Cardiac septum (tissue), 1 donor: ENCODE data around the gene SERTAD1. TPM values are rescaled to one million over a fixed set of nuclear protein-coding genes. Genes with fewer than 3 reads are reported as not detected.
"Not testable (repeated sequence)": the region's sequence is repeated elsewhere in the genome, so short reads cannot be mapped to it uniquely, and the experiment has no call there.

ENCODE experiments used
- DNase-seq: peaks from one replicate; pipeline ENCODE4 v3.0.0-alpha.2; 2020; ENCODE audit warnings: low spot score
- intact Hi-C: fragments of 100-400 bp; cut with DNase I; formaldehyde crosslinking; loops from one replicate; pipeline ENCODE4 v1.14.0; 2022
- total RNA-seq: library from RNA; stranded (reverse); fragmentation: NEBNext Ultra II Directional; extraction: Animal tissue kit (Norgen Biotek cat#: 25700); gene quantifications from one replicate; pipeline ENCODE4 v1.2.1, GENCODE V29; 2021
- donor health status: DM: no; HTN: no; CAD: no.

The SERTAD1 gene
- total RNA-seq, 1 donor from 2014 or later, result 16.7 TPM

DNA sequence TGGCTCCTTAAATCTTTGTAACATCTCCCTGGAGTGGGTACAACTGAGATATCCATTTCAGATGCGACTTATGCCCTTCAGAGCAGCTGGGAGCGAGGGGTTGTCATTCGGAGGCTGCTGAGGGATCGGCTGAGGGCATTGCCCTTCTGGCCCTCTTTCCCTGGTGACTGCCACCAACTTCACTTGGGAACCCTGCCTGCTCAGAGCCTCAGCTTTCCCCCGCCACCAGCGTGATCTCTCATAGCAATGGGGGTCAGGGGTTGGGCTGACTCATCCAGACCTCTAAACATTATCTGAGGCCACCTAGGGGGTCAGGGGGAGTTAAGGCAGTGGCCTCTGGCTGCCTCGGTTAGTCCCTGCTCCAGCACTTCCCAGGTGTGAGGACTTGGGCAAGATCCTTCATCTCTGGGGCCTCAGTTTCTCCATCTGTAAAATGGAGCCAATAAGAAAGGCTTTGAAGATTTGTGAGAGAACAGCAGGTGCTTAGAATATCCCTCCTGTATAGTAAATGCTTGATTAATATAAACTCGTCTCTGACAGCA is 13.8 kb downstream of the SERTAD1 start:
- DNase-seq, result no peak
- intact Hi-C loops, result no loop called here

DNA sequence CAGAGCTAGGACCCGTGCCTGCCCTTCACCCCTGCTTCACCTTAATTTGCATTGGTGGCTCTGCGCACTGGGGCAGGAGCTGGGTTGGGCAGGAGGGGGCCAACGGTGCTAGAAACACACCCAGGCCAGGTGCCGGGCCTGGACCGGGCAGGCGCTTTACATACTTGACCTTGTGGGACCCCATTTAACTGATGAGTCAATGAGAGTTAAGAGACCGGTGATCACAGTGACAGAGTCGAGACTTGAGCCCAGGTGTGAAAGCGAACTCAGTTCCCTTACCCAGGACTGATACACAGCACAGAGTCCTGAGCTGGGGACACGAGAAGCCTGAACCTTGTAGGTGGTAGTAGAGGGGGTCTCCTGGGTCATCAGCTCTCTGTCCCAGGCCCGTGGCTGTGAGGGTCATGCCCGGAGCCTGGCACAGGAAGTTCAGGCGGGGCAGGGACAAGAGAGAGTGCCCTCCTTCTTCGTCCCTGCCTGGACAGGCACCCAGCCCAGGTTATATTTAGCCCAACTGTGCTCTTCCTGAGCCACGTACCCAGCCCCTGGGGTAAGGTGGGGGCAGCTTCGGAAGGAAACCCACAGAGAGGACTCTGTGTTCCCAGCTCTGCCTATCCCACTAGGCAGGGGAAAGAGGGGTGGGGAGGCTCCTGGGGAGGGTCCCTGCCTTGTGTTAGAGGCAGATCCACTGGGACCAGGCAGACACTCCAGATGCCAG is 14.5 kb downstream of the SERTAD1 start:
- intact Hi-C loops, result no loop called here
- DNase-seq, result peak; percentile 81

DNA sequence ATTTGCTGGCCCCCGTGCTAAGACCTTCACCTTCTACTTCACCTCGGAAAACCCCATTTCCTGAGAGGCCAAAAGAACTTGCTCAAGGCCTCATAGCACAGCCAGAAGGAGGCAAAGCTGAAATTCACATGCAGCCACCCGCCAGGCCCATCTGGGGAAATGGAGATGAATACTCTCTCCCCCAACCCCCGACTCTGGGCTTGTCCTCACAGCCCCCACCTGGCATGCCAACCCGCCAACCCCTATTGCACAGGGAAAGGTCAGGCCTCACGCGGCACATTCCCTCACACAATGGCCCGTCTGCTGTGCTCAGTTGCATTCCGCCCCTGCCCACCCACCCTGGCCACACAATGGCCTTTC is 15.8 kb downstream of the SERTAD1 start:
- DNase-seq, result no peak
- intact Hi-C loops, result no loop called here

DNA sequence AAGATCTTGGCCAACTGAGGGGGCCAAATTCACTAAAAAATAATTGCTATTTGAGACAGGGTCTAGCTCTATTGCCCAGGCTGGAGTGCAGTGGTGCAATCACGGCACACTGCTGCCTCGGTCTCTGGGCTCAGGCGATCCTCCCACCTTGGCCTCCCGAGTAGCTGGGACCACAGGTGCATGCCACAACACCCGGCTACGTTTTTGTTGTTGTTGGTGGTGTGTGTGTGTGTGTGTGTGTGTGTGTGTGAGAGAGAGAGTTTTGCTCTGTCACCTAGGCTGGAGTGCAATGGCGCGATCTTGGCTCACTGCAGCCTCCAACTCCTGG is 17.2 kb downstream of the SERTAD1 start:
- DNase-seq, intact Hi-C loops: not testable (repeated sequence)

DNA sequence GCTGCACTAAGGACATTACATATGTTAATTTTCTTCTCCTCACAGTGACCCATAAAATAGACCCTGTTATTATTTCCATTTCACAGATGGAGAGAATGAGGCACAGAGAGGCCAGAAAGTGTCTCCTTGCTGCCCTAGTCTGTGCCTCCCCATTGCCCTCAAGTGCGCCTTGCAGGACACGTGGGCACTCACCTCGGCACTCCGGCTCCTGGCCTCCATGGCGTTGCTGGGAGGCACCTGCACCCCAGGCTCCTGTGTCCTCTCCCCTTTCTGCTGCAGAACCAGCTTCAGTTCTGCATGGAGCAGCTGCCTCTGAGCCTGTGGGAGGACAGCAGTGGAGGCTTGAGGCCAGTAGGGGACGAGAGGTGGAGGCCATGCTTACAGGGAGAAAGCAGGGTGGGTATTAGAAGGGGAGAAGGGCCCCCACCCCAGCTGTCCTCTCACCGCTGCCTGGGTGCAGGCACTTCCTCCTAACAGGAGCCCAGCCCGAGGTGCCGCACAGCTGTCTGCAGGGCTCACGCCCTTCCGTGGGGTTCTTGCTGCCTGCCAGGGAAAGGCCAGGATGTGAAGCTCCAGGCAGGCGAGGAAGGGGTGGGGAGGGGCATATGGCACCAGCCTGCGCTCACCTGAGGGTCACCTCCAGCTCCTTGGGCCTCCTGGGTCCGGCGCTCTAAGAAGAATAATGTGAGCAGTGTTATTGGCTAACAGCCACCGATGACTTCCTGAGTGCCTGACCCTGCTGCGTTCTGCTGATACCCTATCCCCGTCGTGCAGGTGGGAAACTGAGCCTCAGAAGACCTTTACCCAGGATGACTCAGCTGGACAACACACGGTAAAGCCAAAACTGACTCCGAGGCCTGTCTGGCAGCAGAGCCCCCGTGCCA is 17.8 kb downstream of the SERTAD1 start:
- DNase-seq, result no peak
- intact Hi-C loops, result no loop called here

DNA sequence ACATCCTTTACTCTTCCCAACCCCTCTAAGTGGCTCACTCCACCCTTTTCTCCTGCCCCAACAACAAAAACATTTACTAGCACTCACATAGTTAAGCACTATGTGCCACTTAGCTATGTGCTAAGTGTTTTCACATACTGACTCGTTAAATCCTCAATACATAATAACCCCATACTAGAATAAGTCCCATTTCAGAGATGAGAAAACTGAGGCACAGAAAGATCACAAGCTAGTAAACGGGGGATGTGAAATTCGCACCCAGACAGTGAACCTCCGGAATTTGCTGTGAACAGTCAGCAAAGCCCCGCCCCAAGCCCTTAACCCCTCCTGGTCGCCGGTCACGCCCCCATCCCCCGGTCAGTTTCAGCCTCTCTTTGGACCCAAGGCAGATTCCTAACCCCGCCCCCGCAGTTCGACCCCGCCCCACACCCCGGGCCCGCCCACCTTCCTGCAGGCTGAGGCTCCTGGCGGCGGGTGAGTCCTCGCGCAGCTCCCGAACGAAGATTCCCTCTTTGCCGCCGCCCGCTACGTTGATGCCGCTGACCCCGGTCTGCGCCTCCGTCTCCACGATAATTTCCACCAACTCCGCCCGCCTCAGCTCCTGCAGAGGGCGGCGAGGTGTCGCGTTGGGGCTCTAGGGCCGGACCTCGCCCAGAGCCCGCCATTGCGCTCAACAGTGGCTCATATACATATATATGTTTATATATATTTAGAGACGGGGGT is 22.4 kb downstream of the SERTAD1 start:
- peak; percentile 95 for DNase-seq
- intact Hi-C loops, result no loop called here

DNA sequence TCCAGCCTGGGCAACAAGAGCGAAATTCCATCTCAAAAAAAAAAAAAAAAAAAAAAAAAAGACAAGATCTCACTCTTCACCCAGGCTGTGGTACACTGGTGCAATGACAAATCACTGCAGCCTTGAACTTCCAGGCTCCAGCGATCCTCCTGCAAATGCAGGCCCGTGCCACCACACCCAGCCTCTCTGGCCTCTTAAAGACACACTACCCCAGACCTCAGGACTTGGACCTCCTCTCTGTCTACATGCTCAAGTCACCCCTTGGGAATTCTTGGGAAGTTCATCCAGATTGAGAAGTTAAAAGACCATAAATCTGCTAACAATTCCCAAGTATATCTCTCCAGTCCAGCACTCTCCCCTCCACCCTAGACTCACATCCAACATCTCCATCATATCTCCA is 25.2 kb downstream of the SERTAD1 start:
- intact Hi-C loops, result no loop called here
- no peak for DNase-seq

DNA sequence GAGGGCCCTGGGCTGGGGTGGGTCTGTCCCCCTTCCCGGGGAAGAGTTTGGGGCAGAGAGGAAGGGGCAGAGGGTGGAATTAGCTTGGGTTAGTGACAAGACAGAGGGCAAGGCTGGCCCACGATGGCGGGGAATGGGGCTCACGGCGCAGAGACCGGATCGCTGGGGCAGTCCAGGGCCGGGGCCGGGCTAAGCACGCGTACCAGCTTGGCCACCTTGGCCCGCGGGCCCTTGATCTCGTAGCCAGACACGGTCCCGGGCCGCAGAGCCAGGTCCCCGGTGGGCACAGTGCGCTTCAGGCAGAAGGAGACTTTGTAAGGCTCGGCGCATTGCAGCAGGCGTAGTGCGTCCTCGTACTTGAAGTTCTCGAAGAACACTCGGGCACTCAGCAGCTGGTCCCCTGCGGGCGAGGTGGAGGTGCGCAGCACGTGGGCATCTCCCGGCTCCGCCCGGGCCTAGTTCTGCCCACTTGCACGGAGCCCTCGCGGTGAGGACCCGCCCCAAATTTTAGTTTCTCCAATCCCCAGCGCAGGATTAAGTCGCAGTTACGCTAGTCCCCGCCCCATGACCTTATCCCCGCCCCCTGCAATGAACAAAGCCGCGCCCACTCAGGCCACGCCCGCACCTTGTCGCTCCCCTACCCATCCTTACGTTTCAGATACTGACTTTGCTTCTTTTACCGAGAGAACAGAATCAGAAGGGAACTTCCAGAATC is 27.2 kb downstream of the SERTAD1 start:
- intact Hi-C loops, result no loop called here
- DNase-seq, result no peak

DNA sequence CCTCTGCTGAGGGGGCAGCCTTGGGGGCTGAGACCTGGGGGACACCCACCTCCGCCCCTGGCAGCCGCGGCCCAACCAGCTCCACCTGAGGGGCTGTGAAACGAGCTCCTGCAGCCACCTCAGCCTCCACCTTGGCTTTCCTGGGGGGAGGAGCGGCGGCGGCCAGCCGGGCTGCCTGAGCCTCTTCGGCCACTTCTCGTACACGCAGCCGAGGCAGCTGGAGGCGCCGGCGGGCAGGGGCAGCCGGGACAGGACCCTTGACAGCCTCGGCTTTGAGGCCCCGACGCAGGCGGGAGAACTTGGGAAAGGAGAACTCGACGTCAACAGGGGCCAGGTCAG is 28.3 kb downstream of the SERTAD1 start:
- no peak for DNase-seq
- intact Hi-C loops, result no loop called here

DNA sequence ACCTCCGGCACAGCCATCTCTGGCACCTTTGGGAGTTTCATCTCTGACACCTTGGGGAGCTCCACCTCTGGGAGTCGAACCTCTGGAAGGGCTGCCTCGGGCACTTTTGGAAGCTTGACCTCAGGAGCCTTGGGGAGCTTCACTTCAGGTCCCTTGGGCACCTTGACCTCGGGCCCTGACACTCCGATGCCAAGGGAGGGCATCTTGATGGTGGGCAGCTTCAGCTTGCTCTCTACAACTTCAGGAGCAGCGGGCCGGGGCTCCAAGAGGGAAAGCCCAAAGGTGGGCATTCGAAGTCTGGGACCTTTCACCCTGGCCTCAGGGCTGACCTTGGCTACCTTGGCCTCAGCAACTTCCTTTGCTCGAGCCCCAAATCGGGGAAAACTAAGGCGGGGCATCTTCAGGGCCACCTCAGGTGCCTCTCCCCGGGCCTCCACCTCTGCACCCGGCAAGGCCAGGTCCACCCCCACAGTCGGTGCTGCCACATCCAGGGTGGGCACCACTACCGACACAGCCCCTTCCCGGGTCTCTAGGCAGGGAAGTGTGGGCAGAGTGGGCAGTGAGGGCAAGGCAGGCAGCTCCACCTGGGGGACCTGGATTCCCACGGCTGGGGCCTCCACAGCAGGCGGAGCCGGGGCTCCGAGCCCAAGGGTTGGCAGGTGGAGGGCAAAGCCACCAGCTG is 28.8 kb downstream of the SERTAD1 start:
- DNase-seq, result no peak
- intact Hi-C loops, result no loop called here

DNA sequence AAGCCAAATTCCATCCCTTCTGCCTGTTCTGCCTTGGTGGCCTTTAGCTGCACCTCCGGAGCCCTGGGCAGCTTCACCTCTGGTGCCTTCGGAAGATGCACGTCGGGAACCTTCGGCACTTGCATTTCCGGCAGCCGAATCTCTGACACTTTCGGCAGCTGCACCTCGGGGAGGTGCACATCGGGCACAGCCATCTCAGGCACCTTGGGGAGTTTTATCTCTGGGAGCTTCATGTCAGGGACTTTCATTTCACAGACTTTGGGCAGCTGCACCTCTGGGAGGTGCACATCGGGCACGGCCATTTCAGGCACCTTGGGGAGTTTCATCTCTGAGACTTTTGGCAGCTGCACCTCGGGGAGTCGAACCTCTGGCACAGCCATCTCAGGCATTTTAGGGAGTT is 29.8 kb downstream of the SERTAD1 start:
- intact Hi-C loops, result no loop called here
- DNase-seq, result no peak

DNA sequence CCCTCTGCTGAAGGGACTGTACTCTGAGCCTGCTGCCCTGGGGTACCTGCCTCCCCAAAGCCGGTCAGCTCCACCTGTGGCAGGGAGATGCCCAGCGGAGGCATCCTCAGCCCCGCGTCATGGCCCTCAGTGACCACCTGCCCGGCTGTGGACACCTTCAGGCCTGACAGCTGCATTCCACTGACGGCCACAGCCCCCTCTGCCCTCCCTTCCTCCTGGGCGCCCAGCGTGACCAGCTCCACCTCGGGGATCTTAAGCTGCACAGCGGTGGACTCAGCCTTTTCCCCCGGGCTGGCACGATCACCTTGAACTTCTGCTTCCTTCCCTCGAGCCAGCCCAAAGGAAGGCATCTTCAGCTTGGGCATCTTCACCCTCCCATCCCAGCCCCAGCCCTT is 31.0 kb downstream of the SERTAD1 start:
- no peak for DNase-seq
- intact Hi-C loops, result no loop called here

DNA sequence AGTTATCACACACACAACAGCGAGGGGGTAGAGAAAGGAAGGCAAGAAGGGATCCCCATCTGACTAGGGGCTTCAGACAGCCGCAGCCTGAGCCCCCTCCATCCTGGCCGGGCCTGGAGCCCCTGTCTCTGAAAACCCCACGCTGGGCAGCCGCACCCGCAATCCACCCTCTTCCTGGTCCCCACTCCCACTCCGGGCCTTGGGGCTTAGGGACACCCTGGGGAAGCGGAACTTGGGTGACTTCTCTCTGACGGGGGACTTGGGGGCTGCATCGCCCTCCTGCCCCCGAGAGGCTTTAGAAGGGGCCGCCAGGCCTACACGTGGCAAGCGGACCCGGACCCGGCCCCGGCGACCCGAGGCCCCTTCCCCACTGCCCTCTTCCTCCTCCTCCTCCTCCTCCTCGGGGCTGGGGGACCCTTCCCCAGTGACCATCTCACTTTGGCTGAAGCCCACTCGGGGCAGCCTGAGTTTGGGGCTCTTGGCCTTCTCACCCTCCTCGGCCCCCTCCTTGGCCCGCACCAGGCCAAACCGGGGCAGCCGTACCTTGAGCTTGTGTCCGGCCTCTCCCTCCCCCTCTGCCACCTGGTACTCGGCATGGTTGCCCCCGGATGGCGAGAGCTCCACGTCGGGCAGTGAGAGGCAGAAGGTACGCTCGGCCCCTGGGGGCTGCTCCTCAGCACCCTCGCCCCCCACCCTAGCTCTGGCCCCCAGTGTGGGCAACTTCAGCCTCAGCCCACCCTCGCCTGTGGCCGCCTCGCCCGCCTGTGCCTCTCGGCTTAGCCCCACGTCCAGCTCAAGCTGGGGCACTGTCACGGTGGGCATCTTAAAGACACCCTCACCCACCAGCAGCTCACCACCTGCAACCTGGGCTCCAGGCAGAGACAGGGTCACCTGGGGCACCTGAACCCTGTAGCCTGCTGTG is 31.6 kb downstream of the SERTAD1 start:
- DNase-seq, result no peak
- intact Hi-C loops, result no loop called here

DNA sequence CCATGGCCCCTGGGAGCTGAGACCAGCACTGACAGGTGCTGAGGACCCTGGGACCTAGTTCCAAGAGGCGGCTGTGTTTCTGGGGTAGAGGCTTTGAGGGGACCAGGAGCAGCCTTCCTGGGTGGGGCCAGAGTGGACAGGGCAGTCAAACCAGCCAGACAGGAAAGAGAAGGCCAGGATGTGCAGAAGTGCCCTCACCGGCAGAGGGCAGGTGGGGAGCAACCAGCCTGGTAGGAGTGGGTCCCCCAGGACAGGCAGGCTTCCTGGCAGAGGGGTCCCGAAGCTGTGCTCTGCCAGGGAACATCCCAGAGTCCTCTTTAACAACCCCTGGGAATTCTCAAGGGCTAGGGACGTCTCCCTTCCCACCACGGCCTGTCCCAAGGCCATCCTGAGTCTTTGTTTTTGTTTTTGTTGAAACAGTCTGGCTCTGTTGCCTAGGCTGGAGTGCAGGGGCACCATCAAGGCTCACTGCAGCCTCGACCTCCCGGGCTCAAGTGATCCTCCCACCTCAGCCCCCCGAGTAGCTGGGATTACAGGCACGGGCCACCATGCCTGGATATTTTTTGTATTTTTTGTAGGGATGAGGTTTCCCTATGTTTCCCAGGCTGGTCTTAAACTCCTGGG is 32.8 kb downstream of the SERTAD1 start:
- intact Hi-C loops, result no loop called here
- no peak for DNase-seq

DNA sequence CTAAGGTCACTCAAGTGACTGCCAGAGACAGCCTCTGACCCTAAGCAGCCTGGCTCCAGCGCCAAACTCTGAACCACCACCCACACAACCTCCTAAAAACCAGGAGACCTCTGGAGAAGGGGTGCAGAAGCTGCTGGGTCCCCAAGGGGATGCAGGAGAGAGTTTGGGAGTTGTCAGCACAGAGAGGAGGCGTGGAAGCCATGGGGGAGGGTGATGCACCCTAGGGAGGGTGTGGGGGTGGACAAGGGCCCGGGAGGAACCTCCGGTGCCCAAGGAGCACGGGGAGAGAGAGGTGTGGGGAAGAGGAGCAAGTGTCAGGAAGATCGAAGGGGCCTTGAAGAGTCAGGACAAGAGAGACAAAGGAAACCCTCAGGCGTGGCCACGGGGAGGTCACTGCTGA is 33.7 kb downstream of the SERTAD1 start:
- intact Hi-C loops, result no loop called here
- no peak for DNase-seq

DNA sequence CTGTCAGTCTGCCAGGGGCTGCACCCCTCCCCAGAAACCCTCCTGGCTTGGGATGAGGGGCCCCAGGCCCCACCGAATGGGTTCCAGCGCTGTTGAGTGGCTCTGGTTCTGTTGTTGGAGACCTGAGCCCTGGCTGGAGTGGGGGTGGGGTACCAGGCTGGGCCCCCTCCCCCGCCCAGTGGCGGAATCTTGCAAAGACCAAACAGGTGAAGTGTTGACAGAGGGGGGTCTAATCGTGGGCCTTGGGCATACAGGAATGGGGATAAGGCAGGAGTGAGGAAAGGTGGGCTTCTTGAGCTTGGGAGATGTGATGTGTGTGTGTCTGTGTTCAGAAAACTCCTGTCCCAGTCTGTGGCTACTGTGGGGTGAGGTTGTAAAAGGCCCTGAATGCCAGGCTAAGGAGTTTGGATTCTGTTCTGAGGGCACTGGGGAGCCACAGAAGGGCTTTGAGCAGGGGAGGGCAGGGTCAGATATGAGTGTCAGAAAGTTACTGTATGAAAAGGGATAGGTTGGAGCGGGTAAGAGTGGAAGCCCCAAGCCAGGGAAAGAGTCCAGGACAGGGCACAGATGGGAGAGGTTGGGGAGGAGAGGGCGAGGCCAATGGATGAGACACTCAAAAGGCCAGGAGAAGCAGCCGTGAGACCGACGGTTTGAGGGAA is 35.6 kb downstream of the SERTAD1 start, which contains the start of gene HIPK4:
HIPK4 (minus strand) TSS at position 98 of the 659 bp plus-strand sequence. CDS start 279 bp downstream, outside the sequence.
- DNase-seq, result no peak
- intact Hi-C loops, result no loop called here

DNA sequence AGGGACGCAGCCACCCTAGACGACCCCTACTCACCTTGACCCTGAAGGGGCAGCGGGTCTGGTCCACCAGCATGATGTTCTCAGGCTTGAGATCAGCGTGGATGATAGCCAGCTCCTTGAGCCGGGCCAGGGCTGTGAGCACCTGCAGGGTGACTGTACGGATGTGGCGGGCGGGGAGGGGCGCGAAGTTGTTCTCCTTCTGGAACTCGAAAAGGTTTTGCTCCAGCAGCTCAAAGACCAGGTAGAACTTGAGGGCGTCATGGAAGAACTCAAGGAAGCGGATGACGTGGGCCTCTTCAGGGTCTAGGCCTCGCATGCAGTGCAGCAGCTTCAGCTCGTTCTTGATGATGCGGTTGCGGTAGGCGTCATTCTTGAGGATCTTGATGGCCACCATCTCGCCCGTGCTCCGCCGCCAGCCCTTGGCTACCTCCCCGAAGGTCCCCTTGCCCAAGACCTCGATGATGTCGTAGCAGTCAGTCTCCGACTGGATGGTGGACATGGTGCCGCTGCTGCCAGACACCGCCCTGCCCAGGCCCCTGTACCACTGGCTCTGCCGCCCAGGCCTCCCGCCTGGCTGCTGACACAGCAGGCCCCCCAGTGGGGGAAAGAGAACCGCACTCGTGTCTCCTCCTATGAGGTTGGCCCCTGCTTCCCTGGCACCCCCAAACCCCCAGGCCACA is 36.2 kb downstream of the SERTAD1 start:
- intact Hi-C loops, result no loop called here

More for the DNA sequence above, 36.2 kb downstream of the SERTAD1 start:
- DNase-seq, result no peak
